ENCODE data around the gene DYNLT1.
A peak's percentile ranks its signal among the peaks of the same experiment; 100 is the strongest.
"Not testable (repeated sequence)": the region's sequence is repeated elsewhere in the genome, so short reads cannot be mapped to it uniquely, and the experiment has no call there.

DYNLT1 gene

DNA sequence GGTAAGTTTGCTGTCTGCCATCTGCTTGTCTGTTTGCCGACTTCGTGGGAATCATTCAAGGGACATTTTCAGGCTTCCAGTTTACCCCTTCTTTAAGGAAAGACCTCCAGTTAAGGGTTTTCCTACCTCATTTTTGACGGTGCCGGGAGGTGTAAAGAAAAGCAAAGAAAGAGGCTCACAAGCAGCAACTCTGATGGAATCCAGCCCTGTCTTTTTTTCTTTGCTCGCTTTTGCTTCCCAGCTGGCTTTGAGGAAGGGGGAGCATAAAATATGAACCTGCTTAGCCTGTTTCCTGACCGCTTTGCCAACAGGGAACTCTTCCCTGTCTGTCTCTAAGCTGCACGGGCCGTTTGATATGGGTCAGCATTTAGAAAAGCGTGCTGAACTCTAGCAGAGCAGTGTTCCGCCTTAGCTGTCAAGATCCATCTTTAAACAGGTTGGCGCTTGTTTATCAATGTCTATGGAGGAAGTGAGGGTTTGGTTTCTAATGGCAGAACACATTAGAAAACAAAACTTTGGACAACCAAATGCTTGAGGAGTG is 19.2 kb upstream of the DYNLT1 start:
- DNase-seq (ENCODE audit: low read depth), result no peak

DNA sequence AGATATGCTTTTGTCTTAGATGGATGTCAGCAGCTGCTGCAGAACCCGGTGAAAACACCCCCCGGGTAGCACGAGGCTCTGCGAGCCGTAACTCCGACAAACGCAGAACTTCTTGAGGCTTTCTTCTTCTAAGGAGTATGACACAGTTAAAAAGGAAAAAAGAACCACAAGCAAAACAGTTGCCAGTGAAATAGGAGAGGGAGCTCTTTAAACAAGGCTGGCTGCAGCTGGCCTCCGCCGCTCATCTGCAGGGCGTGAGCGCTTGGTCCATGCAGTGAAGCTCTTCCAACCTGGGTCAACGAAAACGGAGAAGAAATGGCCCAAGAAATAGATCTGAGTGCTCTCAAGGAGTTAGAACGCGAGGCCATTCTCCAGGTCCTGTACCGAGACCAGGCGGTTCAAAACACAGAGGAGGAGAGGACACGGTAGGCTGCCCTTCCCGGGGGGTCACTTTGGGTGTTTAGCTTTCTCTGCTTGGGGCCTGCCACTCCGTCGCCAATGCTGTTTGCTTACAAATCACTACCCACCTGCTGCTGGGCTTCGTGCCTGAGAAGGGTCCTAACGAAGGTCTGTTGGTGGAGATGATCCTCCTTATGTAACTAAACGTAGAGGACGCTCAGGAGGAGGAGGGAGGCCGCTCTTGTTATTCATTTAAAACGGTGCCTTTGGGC is 18.5 kb upstream of the DYNLT1 start:
- DNase-seq (ENCODE audit: low read depth), result no peak

DNA sequence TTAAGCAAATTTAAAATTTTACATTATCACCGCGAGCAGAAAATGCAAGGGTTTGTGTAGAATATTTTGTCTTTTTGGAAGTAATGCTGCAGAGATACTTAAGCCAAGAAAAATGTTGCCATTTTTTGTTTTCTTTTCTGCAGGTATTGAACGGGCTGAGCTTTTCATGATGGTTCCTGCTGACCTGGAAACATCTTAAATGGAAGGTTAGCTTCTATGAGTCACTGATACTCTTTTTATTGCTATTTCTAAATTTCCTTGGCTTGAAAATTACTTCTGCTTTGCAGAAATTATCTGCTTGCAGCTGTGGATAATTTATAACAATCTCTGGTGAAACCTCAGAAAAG is 18.0 kb upstream of the DYNLT1 start:
- DNase-seq (ENCODE audit: low read depth), result no peak

DNA sequence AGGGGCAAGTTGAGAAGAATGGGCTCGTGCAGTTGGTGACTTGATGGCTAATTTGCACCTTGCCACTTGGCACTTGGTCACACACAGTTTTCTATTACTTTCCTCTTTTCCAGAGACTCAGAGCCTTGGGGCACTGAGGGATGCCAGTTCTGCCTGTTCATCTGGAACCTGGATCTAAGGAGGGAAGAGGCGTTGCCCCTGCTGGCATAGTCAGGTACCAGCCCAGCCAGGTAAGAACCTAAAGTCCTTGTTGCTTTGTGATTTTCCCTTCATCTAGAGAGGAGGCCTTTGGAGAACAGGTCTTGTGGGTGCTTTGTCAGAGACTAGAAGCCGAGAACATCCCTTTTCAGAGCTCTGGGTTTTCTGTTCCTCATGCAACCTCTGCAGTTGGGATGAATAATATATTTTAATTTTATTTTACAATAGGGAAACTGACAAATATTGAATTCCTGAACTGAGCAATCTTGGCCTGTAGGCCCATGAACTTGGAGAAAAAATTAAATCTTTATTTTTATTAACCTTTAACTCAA is 16.7 kb upstream of the DYNLT1 start:
- no peak for DNase-seq (ENCODE audit: low read depth)

DNA sequence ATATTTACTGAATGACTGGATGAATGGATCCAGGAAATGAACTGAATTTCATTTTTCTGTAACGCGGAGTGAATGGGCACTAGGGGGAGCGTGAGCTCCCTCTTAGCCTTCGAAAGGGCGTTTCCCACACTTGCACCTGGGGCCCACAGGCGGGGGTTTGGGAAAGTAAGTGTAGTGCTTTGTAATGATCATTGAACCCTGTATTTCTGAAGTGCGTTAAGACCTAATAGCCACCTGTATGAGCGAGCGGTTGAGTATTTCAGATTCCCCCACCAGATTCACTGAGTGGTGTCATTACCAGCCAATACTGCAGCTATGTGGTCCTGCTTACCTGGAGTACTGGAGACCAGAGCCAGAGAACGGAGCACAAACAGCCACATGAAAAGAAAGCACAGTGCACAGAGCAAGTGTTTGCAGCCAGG is 15.8 kb upstream of the DYNLT1 start:
- peak; percentile 30 for DNase-seq (ENCODE audit: low read depth)

DNA sequence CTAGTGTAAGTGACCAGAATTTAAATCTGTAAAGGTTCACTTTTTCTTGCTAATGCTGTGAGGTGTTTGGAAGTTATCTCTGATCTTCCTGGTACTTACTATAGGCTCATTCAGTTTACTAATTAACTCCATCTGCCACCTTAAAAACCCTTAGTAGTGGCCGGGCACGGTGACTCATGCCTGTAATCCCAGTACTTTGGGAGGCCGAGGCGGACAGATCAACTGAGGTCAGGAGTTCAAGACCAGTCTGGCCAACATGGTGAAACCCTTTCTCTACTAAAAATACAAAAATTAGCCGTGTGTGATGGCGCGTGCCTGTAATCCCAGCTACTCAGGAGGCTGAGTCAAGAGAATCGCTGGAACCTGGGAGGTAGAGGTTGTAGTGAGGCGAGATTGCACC is 12.4 kb upstream of the DYNLT1 start:
- not testable (repeated sequence) for DNase-seq (ENCODE audit: low read depth)

DNA sequence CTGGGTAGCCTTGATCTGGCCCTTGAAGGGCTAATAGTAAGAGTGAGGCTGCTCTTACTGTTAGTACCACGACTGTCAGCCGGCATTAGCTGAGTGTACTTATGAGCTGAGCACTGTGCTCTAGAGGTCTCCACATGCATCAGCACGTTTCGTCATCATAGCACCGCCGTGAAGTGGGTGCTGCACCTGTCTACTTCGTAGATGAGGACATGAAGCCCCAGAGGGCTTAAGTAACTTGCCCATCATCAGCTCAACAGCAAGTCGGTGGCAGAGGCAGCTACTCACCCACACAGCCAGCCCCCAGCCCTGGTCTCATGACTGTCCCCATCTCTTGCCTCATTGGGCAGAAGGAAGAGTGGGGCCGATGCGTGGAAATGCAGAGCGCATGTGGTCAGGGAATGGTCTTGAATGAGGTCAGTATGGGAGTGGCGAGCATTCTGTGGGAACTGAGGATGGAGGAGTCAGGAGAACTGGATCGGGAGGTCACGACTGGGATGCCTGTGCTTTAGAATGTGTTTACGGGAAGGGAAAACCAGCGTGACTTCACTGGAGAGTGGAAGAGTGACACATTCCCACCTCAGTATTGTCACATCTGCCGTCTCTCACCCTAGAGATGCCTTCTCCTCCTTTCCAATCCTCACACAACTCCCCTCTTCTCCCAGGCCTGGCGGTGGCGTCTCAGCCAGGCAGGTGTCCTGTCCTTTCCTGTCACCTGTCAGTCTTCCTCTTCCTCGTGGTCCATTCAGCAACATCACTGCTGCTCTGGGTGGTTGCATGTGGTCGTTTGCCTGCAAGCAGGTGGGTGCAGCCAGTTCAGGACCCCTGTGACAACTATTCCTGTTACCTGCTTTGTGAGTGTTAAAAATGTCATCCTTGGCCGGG is 11.3 kb upstream of the DYNLT1 start:
- no peak for DNase-seq (ENCODE audit: low read depth)

DNA sequence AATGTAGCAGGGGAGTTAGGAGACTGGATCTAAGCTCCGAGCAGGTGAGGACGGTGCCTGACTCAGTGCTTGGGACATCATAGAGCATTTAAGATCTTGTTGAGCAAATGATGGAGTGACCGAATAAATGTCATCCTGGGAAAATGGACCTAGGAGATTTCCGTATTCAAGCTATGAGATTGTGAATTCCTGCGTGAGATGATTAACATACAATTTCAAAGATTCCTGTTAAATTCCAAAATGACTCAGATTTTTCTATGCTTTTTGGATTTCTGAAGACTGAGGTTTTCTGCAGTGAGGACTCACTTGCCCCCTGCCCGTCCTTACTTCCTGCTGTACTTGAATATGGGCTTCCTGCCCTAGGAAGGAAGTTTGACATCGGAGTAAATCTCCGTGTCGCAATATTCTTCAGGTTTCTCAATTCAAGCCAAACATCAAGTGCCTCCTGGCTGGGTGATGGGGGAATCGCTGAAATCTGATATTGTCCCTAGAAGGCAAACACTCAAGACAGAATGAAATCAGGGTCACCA is 10.5 kb upstream of the DYNLT1 start:
- no peak for DNase-seq (ENCODE audit: low read depth)

DNA sequence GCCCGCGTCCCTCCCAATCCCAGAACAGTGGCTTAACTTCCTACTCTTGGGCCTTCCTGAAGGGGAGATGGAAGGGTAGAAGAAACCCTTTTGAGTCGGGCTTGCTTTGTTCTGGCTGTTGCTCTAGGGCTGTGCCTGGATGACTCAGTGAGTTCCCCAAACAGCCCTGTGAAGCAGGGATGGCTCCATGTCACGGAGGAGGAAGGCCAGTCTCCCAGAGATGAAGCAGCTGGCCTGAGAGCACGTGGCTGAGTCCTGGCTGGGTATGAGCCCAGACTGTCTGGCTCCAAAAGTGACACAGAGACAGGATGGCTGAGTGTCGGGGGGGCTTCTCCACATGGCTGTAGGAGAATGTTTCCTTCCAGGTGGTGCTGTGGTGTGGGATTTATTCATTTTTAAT is 10.0 kb upstream of the DYNLT1 start:
- DNase-seq (ENCODE audit: low read depth), result no peak

DNA sequence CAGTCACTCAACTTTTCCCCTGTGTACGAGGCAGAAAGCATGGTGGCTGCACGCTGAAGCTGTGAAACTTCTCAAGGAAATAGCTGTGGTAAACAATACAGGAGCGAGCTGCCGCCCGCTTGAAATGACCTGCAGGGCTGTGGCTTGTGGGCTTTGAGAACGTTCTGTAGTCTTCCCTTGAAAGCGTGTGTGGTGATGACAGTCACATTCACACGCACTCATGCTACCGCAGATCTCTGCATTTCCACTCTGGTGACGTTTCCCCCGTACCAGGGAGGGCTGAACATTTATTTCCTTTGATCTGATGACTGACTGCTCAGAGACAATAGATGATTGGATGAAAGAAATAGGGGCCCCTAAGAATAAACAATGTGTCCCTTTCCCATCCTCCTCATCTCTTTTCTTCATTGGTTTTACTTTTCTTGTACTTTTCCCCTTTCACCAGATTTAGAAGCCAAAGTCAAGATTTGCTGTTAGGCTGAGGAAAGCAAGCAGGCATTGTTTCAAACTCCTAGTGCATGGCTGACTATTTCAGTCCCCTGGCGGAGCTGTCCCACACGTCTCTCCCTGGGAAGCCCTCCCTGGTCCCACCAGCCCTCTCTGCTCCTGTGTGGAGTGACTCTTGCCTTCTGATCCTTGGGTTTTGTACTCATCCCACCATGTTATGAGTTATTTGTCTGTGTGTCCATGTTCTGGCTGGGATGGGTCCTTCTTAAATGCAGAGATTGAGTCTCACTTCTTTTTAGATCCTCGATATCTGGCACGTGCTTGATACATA is 9.2 kb upstream of the DYNLT1 start:
- peak; percentile 70 for DNase-seq (ENCODE audit: low read depth)

DNA sequence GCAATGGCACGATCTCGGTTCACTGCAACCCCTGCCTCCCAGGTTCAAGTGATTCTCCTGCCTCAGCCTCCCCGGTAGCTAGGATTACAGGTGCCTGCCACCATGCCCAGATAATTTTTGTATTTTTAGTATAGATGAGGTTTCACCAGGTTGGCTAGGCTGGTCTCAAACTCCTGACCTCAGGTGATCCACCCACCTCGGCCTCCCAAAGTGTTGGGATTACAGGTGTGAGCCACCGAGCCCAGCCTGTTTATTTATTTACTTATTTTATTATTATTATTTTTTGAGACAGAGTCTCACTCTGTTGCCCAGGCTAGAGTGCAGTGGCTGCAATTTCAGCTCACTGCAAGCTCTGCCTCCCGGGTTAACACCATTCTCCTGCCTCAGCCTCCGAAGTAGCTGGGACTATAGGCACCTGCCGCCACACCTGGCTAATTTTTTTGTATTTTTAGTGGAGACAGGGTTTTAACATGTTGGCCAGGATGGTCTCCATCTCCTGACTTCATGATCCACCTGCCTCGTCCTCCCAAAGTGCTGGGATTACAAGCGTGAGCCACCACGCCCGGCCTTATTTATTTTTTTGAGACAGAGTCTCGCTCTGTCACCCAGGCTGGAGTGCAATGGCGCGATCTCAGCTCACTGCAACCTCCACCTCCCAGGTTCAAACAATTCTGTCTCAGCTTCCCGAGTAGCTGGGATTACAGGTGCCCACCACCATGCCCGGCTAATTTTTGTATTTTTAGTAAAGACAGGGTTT is 7.6 kb upstream of the DYNLT1 start:
- not testable (repeated sequence) for DNase-seq (ENCODE audit: low read depth)

DNA sequence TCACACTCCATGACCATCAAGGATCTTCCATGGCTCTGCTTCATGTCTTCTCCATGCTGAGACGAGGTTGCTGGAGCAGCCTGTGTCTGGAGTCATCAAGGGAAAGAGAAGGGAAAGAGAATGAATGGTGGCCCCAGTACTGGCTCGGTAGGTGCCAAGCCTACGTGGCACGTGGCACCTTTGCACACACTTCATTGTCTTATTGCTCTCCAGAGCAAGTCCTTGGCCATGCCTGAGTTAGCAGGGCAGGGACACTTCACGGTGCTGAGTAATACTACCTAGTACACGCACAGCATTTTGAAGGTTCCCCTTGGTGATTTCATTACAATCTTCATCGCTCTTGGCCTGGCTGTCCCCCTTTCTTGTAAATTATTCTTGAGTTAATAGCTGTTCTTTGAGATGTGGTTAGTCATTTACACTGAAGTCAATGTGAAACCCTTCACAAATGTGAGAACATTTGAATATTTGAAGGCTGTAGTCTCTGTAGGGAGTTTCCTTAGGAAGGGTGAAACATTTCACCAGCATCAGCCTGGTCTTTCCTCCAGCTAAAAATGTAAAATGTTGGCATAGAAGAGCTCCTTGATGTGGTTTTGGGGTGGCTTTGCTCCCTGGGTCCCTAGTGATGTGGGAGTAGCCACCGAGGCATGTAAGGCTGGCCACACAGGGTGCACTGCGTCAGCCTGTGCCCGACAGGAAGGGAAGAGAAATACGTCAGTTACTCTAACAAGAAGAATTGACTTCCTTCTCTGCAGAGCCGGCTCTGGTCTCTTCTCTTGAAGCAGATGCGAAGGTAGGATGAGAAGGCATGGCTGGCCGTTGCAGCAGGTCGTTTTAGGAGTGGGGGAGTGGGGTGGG is 5.0 kb upstream of the DYNLT1 start, which contains the start of gene SYTL3:
Gene SYTL3 (plus strand): TSS at position 766 of the 855 bp plus-strand sequence. CDS start 13,215 bp downstream, outside the sequence.
- peak; percentile 38 for DNase-seq (ENCODE audit: low read depth)

DNA sequence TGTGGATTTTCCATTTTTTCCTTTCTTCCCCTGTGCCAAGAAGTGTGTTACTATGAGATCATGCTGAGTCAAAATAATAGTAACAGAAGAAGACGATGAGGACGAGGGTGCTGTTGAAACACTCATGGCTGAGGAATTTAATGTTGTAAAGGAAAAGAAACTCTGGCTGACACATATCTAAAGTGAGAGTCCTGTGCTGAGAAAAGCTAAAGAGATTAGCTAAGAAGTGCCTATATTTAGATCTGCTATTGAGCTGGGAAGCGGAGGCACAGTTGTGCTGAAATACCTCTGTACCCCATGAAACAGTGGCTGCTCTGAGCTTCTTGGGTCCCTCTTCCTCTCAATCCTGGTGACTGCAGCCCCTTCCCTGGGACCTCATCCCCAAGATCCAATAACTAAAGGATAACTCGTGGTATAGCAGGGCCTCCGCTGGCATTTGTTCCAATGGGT is 4.2 kb upstream of the DYNLT1 start:
- no peak for DNase-seq (ENCODE audit: low read depth)

DNA sequence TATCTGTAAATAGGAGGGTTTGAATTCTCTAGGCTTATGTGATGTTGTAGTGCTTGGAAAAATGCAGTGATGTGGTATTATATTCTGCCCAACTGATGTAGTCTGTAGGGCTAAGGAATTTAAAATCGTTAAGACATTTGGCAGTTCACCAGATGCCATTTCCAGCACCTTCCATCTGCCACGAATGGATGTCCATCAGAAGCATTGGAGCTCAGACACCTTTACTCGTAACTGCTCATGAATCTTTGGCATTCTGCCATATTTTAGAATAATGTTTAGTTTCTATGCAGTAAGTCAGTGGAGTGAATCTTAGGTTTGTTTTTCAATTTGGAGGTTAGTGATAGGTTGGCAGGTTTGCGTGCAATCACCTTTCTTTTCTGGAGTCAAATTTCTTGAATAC is 3.0 kb upstream of the DYNLT1 start:
- no peak for DNase-seq (ENCODE audit: low read depth)

DNA sequence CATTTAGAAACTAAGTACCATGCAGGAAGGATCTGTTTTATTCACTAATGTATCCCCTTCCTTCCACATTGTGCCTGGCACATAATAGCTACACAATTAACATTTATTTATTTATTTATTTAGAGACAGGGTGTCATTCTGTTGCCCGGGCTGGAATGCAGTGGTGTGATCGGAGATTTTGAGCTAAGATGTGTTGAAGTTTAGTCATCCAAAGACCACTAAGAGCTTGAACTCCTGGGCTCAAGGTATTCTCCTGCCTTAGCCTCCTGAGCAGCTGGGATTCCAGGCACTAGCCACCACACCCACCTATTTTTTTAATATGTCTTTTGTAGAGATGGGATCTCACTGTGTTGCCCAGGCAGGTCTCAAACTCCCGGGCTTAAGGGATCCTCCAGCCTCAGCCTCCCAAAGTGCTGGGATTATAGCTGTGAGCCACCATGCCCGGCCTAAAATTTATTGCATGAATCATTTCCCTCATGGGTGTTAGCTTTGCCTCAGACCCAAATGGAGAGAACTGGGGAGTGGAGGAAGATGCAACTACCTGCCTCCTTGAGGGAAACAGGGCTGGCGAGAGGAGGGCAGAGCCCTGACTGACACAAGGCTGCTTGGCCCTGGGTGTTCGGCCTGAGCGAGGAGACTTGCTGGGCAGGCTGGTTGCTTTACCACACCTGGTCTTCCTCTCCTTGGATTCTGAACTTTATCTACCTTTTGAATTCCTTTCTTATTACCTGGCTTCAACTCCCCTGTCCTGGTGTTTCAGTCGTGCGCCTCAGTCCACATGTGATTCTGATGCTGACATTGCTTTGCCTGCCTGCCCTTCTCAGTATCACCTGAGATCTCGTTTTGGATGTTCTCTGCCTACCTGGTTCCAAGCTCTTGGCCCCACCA is 1.7 kb upstream of the DYNLT1 start:
- no peak for DNase-seq (ENCODE audit: low read depth)

DNA sequence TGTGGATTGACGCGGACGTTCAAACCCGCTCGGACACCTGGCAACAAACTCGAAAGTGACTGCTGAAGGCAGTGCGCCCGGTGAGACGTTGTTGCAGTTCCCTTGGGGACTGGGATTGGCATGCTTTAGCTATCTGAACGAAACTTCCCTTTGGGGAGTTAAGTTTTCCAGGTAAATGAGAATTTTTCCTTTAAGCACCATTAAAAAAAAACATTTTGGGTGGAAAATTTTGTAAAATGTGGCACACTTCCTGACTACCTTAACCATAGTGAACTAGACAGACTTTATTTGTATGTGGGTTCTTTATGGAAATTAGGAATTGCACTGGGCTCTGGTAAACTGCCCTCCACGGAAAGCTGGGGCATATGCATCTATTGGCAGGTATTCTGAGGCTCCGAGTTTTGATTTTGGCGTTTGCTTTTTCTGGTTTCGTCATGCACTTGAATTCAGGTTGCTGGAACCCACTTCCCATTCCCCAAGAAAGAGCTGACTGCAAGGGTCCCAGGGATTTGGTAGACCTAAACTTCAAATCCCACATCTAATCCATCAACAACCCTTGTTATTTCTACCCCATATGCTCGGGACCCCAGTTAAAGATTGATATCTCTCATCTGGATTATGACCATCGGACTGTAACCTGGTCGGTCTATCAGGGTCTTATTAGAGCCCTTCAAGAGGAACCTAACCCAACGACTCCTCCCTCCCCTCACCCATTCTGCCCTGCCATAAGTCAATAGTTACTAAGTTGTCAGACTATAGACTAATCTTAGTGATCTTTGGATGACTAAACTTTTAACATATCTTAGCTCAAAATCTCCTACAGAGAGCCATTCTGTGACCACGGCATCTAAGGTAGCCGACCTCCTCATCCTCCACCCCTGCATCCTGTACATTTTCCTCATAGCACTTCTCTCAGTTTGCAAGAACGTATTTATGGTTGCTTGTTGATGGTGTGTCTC is 800 bp upstream of the DYNLT1 start:
- DNase-seq (ENCODE audit: low read depth), result peak; percentile 27

DNA sequence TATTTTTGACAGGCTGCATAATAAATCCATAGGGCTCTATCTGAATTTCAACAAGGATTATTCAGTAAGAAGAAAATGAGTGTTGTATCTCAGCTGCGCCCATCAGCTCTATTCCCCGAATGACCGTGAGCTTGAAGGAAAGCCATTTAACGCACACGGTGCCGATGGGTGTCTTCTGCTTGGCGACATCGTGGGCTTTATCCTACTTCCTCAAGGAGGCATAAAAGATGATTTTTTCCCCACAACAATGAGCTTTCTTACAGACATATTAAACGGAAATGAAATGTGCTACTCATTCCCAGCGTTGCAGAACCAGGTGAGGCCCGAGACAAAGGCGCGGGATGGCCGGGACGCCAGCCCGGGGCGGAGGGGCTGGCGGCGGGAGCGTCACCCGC is 710 bp downstream of the DYNLT1 start:
- DNase-seq (ENCODE audit: low read depth), result no peak

DNA sequence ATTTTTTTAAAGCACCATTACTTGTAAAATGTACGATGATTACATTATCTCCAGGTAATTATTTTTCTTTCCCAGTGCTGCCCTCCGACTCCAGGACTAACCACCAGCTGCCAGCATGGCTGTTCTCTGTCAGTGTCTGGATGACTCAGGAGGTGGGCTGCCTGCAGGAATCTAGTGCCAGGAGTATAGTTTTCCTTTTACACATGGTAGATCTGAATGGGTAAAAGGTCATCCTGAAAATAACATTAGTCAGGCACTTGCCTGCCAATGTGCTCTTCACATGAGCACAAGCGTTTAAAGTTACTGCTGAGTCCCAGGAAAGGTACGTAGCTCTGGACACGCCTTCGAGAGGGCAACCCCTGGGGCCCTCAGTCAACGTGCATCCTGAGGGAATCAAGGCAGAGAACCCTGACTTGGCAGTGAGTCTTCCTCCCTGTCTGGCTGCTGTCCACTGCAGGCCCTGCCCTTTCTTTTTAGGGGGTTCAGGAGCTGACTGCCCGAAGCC is 2.4 kb downstream of the DYNLT1 start:
- DNase-seq (ENCODE audit: low read depth), result no peak

All from activated T-cell treated with anti-CD3 and anti-CD28 coated beads for 1 hour (primary cell).